Ectodermal cell (in vitro differentiated cells): ENCODE results near the gene ANXA7.
"Not testable (repeated sequence)": the region's sequence is repeated elsewhere in the genome, so short reads cannot be mapped to it uniquely, and the experiment has no call there.

Experiments
- H3K27ac ChIP-seq: 2 replicates; pipeline ENCODE4 v1.7.0; 2013; ENCODE audit warnings: mild to moderate bottlenecking, low read depth, low read length; ENCODE audit not compliant: insufficient read depth, poor library complexity, severe bottlenecking
- H3K27me3 ChIP-seq: 2 replicates; pipeline ENCODE4 v1.7.0; 2013; ENCODE audit warnings: mild to moderate bottlenecking, low read length; ENCODE audit not compliant: insufficient read depth, control insufficient read depth, poor library complexity, severe bottlenecking
- H3K36me3 ChIP-seq: one replicate; pipeline ENCODE4 v1.7.0; 2013; ENCODE audit warnings: low read length; ENCODE audit not compliant: control insufficient read depth, insufficient read depth
- H3K4me1 ChIP-seq: one replicate; pipeline ENCODE4 v1.7.0; 2013; ENCODE audit warnings: low read length; ENCODE audit not compliant: control insufficient read depth, insufficient read depth
- H3K4me3 ChIP-seq: 2 replicates; pipeline ENCODE4 v1.7.0; 2013; ENCODE audit warnings: low read depth, low read length, control low read depth; ENCODE audit not compliant: insufficient read depth
- H3K9me3 ChIP-seq: 2 replicates; pipeline ENCODE4 v1.7.0; 2013; ENCODE audit warnings: mild to moderate bottlenecking, low read length, moderate library complexity; ENCODE audit not compliant: control insufficient read depth
- WGBS, 2 experiments: methylation state at CpG; one replicate each; pipeline ENCODE4 v1.1.7; 2013; ENCODE audit warnings: missing lambda C conversion rate in 2 of 2; 5-methylcytosine and 5-hydroxymethylcytosine counted together

ANXA7 gene

GRCh38 chr10:73408061-73408460 is 5.8 kb downstream of the ANXA7 start:
- peaks cover 2% of the 10 kb centered on the region for H3K4me1 ChIP-seq
- H3K27ac ChIP-seq = no peak overlapping the region
- H3K4me3 ChIP-seq = no peak overlapping the region
- H3K27me3 ChIP-seq = no peaks in the 10 kb centered on the region
- no peaks in the 10 kb centered on the region for H3K9me3 ChIP-seq
- 85 to 95% methylated on average over 5 of the region's 5 CpGs for WGBS, 2 experiments
- H3K36me3 ChIP-seq = no peaks in the 10 kb centered on the region

DNA sequence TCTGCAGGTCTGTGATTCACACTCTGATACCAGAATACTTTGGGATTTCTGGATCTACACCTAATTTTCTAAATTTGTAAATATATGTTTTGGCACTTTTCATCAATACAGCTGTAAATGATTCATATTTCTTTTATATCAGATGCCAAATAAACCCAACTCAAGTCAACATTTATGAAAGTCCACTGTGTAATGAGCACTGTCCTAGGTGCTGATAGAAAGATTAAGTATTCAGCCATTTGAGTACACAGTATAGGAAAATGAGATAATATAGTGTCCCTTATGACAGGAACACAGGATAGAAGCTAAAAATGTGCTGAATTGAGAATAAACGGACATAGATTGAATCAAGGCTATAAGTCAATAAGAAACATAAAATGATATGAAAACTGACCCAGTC is 6.4 kb downstream of the ANXA7 start:
- H3K9me3 ChIP-seq = no peaks in the 10 kb centered on the region
- H3K27ac ChIP-seq = no peak overlapping the region
- WGBS, 2 experiments = 100% methylated on average over 1 of the region's 1 CpG
- no peaks in the 10 kb centered on the region for H3K36me3 ChIP-seq
- H3K4me3 ChIP-seq = no peak overlapping the region
- H3K4me1 ChIP-seq = no peaks in the 10 kb centered on the region
- no peaks in the 10 kb centered on the region for H3K27me3 ChIP-seq

DNA sequence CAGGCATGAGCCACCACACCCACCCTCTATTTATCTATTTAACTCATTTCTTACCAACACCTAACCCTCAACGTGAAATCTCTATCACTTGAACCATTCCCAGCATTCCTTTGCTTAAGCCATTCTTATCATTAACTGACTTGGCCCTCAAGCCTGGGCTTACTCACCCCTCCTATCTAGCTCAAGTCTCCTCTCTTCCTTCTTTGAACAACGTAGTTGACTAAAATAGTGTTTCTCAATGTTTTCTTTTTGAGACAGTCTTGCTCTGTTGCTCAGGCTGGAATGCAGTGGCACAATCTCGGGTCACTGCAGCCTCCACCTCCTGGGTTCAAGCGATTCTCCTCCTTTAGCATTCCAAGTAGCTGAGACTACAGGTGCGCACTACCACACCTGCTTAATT is 7.0 kb downstream of the ANXA7 start:
- Histone ChIP-seq H3K4me1 (no peaks in the 10 kb centered on the region), H3K27me3 (no peaks in the 10 kb centered on the region), H3K9me3 (no peaks in the 10 kb centered on the region), H3K36me3 (no peaks in the 10 kb centered on the region), H3K4me3 (no peak overlapping the region), H3K27ac (no peak overlapping the region)
- WGBS, 2 experiments = 93 to 94% methylated on average over 5 of the region's 5 CpGs

- no peaks in the 10 kb centered on the region for H3K4me1 ChIP-seq
- H3K9me3 ChIP-seq = no peaks in the 10 kb centered on the region
- H3K4me3 ChIP-seq = no peak overlapping the region
- H3K27me3 ChIP-seq = no peaks in the 10 kb centered on the region
- no peak overlapping the region for H3K27ac ChIP-seq
- 93 to 94% methylated on average over 3 of the region's 3 CpGs for WGBS, 2 experiments
- H3K36me3 ChIP-seq = no peaks in the 10 kb centered on the region
Observed at GRCh38 chr10:73405556-73405955, 8.3 kb downstream of the ANXA7 start.

DNA sequence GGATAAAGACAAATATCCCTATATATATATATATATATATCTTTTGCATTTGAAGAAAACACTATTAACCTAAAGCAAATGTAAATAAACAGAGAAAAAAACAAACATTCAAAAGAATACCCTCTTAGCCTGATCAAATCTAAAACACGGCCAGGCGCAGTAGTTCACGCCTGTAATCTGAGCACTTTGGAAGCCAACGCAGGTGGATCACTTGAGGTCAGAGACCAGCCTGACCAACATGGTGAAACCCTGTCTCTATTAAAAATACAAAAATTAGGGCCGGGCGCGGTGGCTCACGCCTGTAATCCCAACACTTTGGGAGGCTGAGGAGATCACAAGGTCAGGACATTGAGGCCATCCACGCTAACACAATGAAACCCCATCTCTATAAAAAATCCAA is 9.2 kb downstream of the ANXA7 start:
- Histone ChIP-seq H3K27me3 (no peaks in the 10 kb centered on the region), H3K9me3 (no peaks in the 10 kb centered on the region), H3K4me1 (no peaks in the 10 kb centered on the region), H3K27ac (no peak overlapping the region), H3K4me3 (no peak overlapping the region), H3K36me3 (no peaks in the 10 kb centered on the region)
- 91 to 95% methylated on average over 9 of the region's 9 CpGs for WGBS, 2 experiments

- H3K4me3 ChIP-seq = no peak overlapping the region
- no peaks in the 10 kb centered on the region for H3K27me3 ChIP-seq
- H3K27ac ChIP-seq = no peak overlapping the region
- no peaks in the 10 kb centered on the region for H3K9me3 ChIP-seq
- no peaks in the 10 kb centered on the region for H3K36me3 ChIP-seq
- H3K4me1 ChIP-seq = no peaks in the 10 kb centered on the region
- 92 to 94% methylated on average over 6 of the region's 6 CpGs for WGBS, 2 experiments
Observed at GRCh38 chr10:73401636-73402035, 12.2 kb downstream of the ANXA7 start.

DNA sequence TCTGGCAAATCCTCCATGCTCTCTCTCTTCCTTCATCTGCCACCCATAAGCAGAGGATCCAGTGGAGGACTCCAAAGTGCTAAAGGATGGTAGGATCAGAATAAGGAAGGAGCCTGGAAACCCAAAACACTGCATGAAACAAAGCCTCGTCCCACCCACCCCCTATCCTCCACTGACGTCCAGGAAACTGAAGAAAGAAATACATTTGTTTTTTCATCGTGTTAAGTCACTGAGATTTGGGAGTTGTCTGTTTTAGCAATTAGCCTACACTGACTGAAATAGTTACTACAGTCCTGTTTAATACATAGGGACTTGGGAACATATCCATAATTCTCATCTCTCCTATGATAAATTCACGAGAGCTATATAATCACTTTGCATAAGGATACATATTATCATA is 14.8 kb downstream of the ANXA7 start:
- Histone ChIP-seq H3K36me3 (peaks cover 3% of the 10 kb centered on the region), H3K9me3 (no peaks in the 10 kb centered on the region), H3K27me3 (no peaks in the 10 kb centered on the region), H3K4me3 (no peak overlapping the region), H3K27ac (no peak overlapping the region), H3K4me1 (no peaks in the 10 kb centered on the region)
- 92 to 95% methylated on average over 4 of the region's 4 CpGs for WGBS, 2 experiments

- WGBS, 2 experiments = 96 to 97% methylated on average over 4 to 6 of the region's 6 CpGs
- peaks cover 3% of the 10 kb centered on the region for H3K36me3 ChIP-seq
Observed at GRCh38 chr10:73398024-73398423, 15.8 kb downstream of the ANXA7 start.

GRCh38 chr10:73394325-73394724 is 19.5 kb downstream of the ANXA7 start:
- not testable (repeated sequence) for H3K4me3 ChIP-seq, H3K27ac ChIP-seq, H3K9me3 ChIP-seq, H3K36me3 ChIP-seq, H3K27me3 ChIP-seq, H3K4me1 ChIP-seq
- 85 to 97% methylated on average over 3 of the region's 4 CpGs for WGBS, 2 experiments

More at GRCh38 chr10:73398024-73398423, 15.8 kb downstream of the ANXA7 start:
- H3K4me3 ChIP-seq = no peak overlapping the region
- H3K4me1 ChIP-seq = no peaks in the 10 kb centered on the region
- no peaks in the 10 kb centered on the region for H3K27me3 ChIP-seq
- no peaks in the 10 kb centered on the region for H3K9me3 ChIP-seq
- no peak overlapping the region for H3K27ac ChIP-seq

- no peaks in the 10 kb centered on the region for H3K4me1 ChIP-seq
- 96 to 97% methylated on average over 4 of the region's 4 CpGs for WGBS, 2 experiments
- H3K27ac ChIP-seq = no peak overlapping the region
- no peaks in the 10 kb centered on the region for H3K27me3 ChIP-seq
- H3K9me3 ChIP-seq = no peaks in the 10 kb centered on the region
- H3K4me3 ChIP-seq = no peak overlapping the region
- peaks cover 12% of the 10 kb centered on the region for H3K36me3 ChIP-seq
Observed at GRCh38 chr10:73388228-73388627, 25.6 kb downstream of the ANXA7 start.

DNA sequence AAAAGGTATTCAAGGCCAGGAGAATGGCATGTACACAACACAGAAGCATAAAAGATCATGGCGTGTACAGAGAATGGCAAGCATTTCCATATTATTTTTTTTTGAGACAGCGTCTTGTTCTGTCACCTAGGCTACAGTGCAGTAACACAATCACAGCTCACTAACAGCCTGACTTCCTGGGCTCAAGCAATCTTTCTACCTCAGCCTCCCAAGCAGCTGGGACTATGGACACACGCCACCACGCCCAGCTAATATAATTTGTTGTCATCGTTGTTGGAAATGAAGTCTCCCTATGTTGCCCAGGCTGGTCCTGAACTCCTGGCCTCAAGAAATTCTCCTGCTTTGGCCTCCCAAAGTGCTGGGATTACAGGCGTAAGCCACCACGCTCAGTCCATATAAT is 27.3 kb downstream of the ANXA7 start:
- Histone ChIP-seq H3K36me3 (peaks cover 12% of the 10 kb centered on the region), H3K4me3 (no peak overlapping the region), H3K9me3 (no peaks in the 10 kb centered on the region), H3K27me3 (no peaks in the 10 kb centered on the region), H3K27ac (no peak overlapping the region), H3K4me1 (no peaks in the 10 kb centered on the region)
- 96 to 97% methylated on average over 7 of the region's 7 CpGs for WGBS, 2 experiments
